Measurements from ENCODE around the gene POLD4. TPM values are rescaled to one million over a fixed set of nuclear protein-coding genes. Genes with fewer than 3 reads are reported as not detected.

Gene POLD4
- total RNA-seq, 1 experiment from 2014 or later: 19.5 TPM

DNA sequence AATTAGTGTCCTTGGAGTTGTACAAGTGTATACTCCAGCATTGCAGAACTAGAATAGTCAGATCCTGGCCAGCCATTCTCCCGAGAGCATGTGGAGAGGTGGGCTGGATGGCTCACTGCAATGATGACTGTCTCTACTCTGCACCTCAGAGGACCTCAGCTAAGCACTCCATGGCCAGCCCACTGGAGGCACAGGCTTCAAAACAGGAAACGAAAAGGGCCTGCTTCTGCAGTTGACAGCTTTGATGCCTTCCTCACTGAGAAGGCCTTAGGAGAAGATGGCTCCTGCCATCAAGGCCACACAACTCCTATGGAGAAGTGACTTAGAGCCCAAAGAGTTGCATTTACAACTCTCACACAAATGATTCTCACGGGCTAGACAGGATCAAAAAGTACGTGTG, 9.1 kb downstream of the POLD4 start:
- Mint-ChIP-seq H3K9me3 (peaks cover 0 to under 1% of the 10 kb centered on the region in 2 experiments; a peak in 3 of 5 replicates), H3K4me3 (no peak overlapping the region), H3K27me3 (ENCODE audit: low read depth) (peaks cover 1% of the 10 kb centered on the region; the same call in 1 of the 2 replicates), H3K27ac (no peak overlapping the region), H3K4me1 (peaks cover 4 to 11% of the 10 kb centered on the region in 2 experiments), H3K36me3 (ENCODE audit: insufficient read depth in 1 of 3, low read depth in 3 of 3) (no peaks in the 10 kb centered on the region)
- H4K91ac ChIP-seq (ENCODE audit: insufficient read length, low read depth, low read length): no peak overlapping the region
- H2BK120ac ChIP-seq (ENCODE audit: low read depth, low read length, poor library complexity, severe bottlenecking): no peak overlapping the region
- H3K4ac ChIP-seq (ENCODE audit: low read depth, low read length): no peak overlapping the region
- H3K79me1 ChIP-seq (ENCODE audit: insufficient read depth, low read depth, low read length, poor library complexity, severe bottlenecking): no peaks in the 10 kb centered on the region
- no peak overlapping the region for H3K23ac ChIP-seq (ENCODE audit: insufficient read length, low read depth, low read length)
- H4K20me1 ChIP-seq (ENCODE audit: control insufficient read depth, insufficient read depth, insufficient read length): no peaks in the 10 kb centered on the region
- H3K18ac ChIP-seq (ENCODE audit: insufficient read length, low read depth, low read length): no peak overlapping the region
- no peak overlapping the region for H4K8ac ChIP-seq (replicated peaks; ENCODE audit: insufficient read length, low read depth, low read length)
- H3K27me3 ChIP-seq (ENCODE audit: insufficient read depth, low read length): no peaks in the 10 kb centered on the region
- no peak overlapping the region for H3K9ac ChIP-seq (ENCODE audit: extremely low read depth, insufficient read length, low read length)
- no peak overlapping the region for H4K5ac ChIP-seq (ENCODE audit: insufficient read length, low read depth, low read length)
- no peak overlapping the region for H3T11ph ChIP-seq (ENCODE audit: low read length)
- H2AFZ ChIP-seq (ENCODE audit: low read length): no peak overlapping the region
- H3K79me2 ChIP-seq (ENCODE audit: insufficient read depth, low read length): no peaks in the 10 kb centered on the region
- DNase-seq: no peak
- no peak overlapping the region for H3K27ac ChIP-seq (ENCODE audit: insufficient read length, low read depth, low read length)
- H3K23me2 ChIP-seq (ENCODE audit: insufficient read length, low read depth, low read length, poor library complexity, severe bottlenecking): no peaks in the 10 kb centered on the region
- H2AK5ac ChIP-seq (ENCODE audit: insufficient read length, low read length): no peak overlapping the region
- H2BK15ac ChIP-seq (ENCODE audit: low read depth, low read length): no peak overlapping the region
- H3K56ac ChIP-seq (ENCODE audit: insufficient read length, low read depth, low read length): no peak overlapping the region
- no peak overlapping the region for H2BK12ac ChIP-seq (ENCODE audit: insufficient read length, low read depth, low read length)
- H3K4me1 ChIP-seq (ENCODE audit: insufficient read depth, low read length): no peaks in the 10 kb centered on the region
- TF ChIP-seq, protein P1, sequence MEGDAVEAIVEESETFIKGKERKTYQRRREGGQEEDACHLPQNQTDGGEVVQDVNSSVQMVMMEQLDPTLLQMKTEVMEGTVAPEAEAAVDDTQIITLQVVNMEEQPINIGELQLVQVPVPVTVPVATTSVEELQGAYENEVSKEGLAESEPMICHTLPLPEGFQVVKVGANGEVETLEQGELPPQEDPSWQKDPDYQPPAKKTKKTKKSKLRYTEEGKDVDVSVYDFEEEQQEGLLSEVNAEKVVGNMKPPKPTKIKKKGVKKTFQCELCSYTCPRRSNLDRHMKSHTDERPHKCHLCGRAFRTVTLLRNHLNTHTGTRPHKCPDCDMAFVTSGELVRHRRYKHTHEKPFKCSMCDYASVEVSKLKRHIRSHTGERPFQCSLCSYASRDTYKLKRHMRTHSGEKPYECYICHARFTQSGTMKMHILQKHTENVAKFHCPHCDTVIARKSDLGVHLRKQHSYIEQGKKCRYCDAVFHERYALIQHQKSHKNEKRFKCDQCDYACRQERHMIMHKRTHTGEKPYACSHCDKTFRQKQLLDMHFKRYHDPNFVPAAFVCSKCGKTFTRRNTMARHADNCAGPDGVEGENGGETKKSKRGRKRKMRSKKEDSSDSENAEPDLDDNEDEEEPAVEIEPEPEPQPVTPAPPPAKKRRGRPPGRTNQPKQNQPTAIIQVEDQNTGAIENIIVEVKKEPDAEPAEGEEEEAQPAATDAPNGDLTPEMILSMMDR (conservative IDR thresholded peaks at IDR 0.05): no peak
- WGBS (ENCODE audit: extremely low coverage, insufficient read length, low lambda C conversion rate): no CpG with 5 or more reads among the region's 4 CpGs
- H3K4me2 ChIP-seq (ENCODE audit: insufficient read depth, insufficient read length, low read length): no peak overlapping the region
- no peak overlapping the region for H2BK5ac ChIP-seq (ENCODE audit: insufficient read length, low read length)
- H3K14ac ChIP-seq (ENCODE audit: insufficient read depth, low read length): no peak overlapping the region
- no peaks in the 10 kb centered on the region for H3K9me3 ChIP-seq (ENCODE audit: control insufficient read depth, low read depth, low read length)
- H2BK20ac ChIP-seq (ENCODE audit: low read depth, low read length, poor library complexity, severe bottlenecking): no peak overlapping the region

Measured in H9 (cell line).